Measurements from ENCODE around the gene C3orf20.

Gene C3orf20

DNA sequence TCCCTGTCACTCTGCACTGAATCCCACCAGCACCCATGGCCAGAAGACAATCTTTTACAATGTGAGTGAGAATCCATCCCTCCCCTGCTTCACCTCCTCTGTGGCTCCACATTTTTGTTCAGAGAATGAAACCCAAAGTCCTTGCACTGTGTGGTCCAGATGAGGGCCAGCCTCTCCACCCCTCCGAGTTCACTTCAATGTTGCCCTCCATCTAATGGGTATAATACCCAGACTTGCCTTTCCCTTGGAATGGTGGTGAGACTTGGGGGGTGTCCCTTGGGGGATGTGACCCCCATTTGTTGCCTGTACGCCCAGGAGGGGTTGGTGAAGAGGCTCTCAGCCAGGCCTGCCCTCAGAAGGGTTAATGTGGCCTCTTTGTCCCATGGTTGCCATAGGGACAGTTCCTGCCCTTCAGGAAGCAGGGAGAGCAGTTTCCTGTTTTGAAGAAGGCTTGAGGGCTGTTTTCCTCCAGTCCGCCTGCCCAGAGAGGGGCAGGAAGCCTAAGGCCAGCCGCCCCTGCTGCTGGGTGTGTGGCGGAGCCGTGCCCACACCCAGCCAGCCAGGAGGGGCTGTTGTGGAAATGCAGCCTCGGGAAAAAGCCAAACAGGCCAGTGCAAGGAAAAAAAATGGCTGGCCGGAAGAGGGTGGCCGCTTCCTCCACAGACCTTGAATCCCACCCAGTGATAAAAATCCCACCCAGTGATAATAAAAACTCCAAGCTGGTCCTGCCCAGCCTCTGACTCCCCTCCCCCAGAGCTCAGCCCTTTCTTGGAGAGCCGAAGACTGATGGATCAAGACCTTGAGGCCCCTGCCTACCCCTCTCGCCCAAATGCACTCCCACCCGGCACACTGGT is 129.3 kb downstream of the C3orf20 start:
- TF ChIP-seq ARNTL (CRISPR knock-in tag; IDR thresholded peaks at IDR 0.05; ENCODE audit: borderline replicate concordance, low read depth) (no peak), ISL1 (CRISPR knock-in tag; IDR thresholded peaks at IDR 0.05) (no peak), BACH2 (CRISPR knock-in tag; IDR thresholded peaks at IDR 0.05; ENCODE audit: borderline replicate concordance) (no peak), ZNF8 (CRISPR knock-in tag; IDR thresholded peaks at IDR 0.05) (no peak), ZNF565 (CRISPR knock-in tag; conservative IDR thresholded peaks at IDR 0.05; ENCODE audit: low read depth) (no peak), ESRRG (CRISPR knock-in tag; IDR thresholded peaks at IDR 0.05) (no peak), ZC3H10 (CRISPR knock-in tag; IDR thresholded peaks at IDR 0.05) (no peak), SNAI2 (CRISPR knock-in tag; IDR thresholded peaks at IDR 0.05) (no peak), TOX (CRISPR knock-in tag; IDR thresholded peaks at IDR 0.05; ENCODE audit: borderline replicate concordance) (no peak)
- TF ChIP-seq, protein P1, sequence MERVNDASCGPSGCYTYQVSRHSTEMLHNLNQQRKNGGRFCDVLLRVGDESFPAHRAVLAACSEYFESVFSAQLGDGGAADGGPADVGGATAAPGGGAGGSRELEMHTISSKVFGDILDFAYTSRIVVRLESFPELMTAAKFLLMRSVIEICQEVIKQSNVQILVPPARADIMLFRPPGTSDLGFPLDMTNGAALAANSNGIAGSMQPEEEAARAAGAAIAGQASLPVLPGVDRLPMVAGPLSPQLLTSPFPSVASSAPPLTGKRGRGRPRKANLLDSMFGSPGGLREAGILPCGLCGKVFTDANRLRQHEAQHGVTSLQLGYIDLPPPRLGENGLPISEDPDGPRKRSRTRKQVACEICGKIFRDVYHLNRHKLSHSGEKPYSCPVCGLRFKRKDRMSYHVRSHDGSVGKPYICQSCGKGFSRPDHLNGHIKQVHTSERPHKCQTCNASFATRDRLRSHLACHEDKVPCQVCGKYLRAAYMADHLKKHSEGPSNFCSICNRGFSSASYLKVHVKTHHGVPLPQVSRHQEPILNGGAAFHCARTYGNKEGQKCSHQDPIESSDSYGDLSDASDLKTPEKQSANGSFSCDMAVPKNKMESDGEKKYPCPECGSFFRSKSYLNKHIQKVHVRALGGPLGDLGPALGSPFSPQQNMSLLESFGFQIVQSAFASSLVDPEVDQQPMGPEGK (CRISPR knock-in tag; IDR thresholded peaks at IDR 0.05; ENCODE audit: borderline replicate concordance) = no peak
- TF ChIP-seq, protein P2, sequence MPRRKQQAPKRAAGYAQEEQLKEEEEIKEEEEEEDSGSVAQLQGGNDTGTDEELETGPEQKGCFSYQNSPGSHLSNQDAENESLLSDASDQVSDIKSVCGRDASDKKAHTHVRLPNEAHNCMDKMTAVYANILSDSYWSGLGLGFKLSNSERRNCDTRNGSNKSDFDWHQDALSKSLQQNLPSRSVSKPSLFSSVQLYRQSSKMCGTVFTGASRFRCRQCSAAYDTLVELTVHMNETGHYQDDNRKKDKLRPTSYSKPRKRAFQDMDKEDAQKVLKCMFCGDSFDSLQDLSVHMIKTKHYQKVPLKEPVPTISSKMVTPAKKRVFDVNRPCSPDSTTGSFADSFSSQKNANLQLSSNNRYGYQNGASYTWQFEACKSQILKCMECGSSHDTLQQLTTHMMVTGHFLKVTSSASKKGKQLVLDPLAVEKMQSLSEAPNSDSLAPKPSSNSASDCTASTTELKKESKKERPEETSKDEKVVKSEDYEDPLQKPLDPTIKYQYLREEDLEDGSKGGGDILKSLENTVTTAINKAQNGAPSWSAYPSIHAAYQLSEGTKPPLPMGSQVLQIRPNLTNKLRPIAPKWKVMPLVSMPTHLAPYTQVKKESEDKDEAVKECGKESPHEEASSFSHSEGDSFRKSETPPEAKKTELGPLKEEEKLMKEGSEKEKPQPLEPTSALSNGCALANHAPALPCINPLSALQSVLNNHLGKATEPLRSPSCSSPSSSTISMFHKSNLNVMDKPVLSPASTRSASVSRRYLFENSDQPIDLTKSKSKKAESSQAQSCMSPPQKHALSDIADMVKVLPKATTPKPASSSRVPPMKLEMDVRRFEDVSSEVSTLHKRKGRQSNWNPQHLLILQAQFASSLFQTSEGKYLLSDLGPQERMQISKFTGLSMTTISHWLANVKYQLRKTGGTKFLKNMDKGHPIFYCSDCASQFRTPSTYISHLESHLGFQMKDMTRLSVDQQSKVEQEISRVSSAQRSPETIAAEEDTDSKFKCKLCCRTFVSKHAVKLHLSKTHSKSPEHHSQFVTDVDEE (CRISPR knock-in tag; IDR thresholded peaks at IDR 0.05) = no peak

DNA sequence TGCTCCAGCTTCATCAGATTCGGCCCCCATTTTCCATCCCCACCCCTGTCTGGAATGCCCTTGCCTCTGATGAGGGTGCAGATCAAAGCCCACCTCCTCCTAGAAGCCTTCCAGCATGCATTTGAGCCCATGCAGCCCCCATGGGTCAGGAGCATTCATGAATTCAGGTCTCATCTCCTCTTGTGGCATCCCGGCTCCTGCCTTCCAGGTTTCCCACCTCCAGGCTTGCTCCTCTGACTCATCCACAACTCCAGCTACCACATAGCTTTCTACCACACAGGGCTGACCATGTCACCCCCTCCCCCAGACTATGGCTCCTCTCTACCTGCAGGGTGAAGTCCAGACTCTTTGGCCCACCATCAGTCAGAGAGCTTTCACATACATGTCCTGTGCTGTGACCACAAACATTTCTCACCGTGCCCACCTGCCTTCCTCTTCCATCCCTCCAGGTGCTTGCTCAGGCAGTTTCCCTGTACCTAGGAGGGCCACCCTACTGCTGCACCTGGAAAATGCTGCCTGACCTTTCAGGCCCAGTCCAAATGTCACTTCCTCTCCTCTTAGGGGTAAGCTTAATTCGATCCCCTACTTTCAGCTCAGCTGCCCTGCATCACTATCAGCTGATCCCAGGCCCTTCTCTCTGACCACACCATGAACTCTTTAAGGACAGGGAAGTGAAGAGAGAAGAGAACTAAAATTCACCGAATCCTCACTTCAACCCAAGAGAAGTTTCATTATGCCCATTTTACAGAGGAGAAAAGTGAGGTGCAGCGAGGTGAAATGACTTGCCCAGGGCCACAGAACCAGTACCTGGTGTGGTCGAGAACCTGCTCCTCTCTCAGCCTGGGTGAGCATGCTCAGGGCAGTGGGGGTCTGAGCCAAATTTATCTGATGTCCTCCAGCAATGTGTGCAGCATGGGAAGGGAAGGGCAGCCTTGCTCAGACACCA is 130.2 kb downstream of the C3orf20 start:
- no peak for TF ChIP-seq RARB (CRISPR knock-in tag; IDR thresholded peaks at IDR 0.05)
- TF ChIP-seq ZNF8 (CRISPR knock-in tag; IDR thresholded peaks at IDR 0.05) = no peak
- TF ChIP-seq, protein P3, sequence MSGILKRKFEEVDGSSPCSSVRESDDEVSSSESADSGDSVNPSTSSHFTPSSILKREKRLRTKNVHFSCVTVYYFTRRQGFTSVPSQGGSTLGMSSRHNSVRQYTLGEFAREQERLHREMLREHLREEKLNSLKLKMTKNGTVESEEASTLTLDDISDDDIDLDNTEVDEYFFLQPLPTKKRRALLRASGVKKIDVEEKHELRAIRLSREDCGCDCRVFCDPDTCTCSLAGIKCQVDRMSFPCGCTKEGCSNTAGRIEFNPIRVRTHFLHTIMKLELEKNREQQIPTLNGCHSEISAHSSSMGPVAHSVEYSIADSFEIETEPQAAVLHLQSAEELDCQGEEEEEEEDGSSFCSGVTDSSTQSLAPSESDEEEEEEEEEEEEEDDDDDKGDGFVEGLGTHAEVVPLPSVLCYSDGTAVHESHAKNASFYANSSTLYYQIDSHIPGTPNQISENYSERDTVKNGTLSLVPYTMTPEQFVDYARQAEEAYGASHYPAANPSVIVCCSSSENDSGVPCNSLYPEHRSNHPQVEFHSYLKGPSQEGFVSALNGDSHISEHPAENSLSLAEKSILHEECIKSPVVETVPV (CRISPR knock-in tag; IDR thresholded peaks at IDR 0.05) = no peak
- no peak for TF ChIP-seq CSDC2 (CRISPR knock-in tag; IDR thresholded peaks at IDR 0.05)
- TF ChIP-seq OSR1 (CRISPR knock-in tag; IDR thresholded peaks at IDR 0.05) = no peak
- TF ChIP-seq TCF4 (CRISPR knock-in tag; IDR thresholded peaks at IDR 0.05; ENCODE audit: borderline replicate concordance) = no peak
- TF ChIP-seq ZFP3 (CRISPR knock-in tag; IDR thresholded peaks at IDR 0.05) = no peak
- no peak for TF ChIP-seq PPARA (CRISPR knock-in tag; IDR thresholded peaks at IDR 0.05; ENCODE audit: borderline replicate concordance)
- TF ChIP-seq ZC3H10 (CRISPR knock-in tag; IDR thresholded peaks at IDR 0.05) = no peak
- TF ChIP-seq ZFP30 (CRISPR knock-in tag; IDR thresholded peaks at IDR 0.05) = no peak
- ATAC-seq = no peak

More for the DNA sequence above, 129.3 kb downstream of the C3orf20 start:
- ATAC-seq = no peak

DNA sequence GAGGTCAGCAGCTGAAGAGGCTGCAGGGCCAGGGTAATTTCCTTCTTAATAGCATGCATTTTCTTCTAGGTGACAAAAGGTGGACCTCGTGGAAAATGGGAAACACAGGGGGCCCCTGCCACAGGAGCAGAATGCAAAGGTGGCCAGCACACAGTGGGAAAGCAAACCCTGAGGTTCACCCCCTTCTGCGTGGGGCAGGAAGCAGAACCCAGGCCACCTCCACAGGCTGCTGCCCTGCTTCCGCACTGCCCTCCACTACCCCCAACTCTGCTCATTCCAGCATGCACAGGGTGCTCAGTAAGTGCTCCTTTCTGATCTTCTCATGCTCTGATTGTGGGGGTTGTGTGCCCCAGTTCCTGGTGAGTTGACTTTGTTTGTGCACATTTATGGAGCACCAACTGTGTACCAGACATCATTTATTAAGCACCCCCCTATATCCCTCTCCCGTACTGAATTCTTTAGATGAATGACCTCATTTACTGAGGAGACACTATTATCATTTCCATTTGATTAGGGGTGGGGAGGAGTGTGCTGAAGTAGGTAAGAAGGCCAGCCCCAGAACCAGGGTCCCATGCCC is 131.1 kb downstream of the C3orf20 start:
- ATAC-seq = no peak
- TF ChIP-seq PPARA (CRISPR knock-in tag; IDR thresholded peaks at IDR 0.05; ENCODE audit: borderline replicate concordance) (no peak), RARB (CRISPR knock-in tag; IDR thresholded peaks at IDR 0.05) (no peak)

DNA sequence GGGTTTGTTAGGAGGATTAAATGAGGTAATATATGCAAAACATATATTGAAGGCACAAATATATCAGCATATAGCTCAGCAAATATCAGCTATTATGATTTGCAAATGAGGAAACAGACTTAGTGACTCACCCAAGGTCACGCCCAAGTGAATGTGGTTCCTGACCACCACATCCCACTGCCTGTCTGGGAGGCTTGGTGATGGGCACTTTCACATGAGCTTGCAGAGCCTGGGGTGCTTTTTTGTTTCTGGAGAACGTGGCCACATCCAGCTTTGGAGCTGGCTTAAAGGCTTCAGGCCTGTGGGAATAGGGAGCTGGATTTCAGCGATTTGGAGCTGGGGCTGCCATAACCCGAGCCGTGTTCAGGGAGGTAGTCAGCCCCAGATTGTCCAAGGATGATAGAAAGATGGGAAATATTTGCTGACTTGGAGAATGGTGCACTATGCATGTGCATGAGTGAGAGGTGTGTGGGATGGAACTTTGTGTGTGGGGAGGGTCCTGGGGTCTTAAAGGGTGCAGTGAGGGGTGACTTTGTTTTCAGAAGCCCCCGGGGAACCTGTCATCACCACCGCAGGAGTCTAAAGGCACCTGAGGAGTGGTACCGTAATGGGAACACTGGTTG is 131.8 kb downstream of the C3orf20 start:
- no peak for ATAC-seq
- TF ChIP-seq SNAI2 (CRISPR knock-in tag; IDR thresholded peaks at IDR 0.05) = no peak
- TF ChIP-seq, protein P3 (CRISPR knock-in tag; IDR thresholded peaks at IDR 0.05) = no peak
- TF ChIP-seq, protein P2 (CRISPR knock-in tag; IDR thresholded peaks at IDR 0.05) = no peak
- no peak for TF ChIP-seq ZNF70 (CRISPR knock-in tag; IDR thresholded peaks at IDR 0.05)
- TF ChIP-seq OSR1 (CRISPR knock-in tag; IDR thresholded peaks at IDR 0.05) = no peak
- no peak for TF ChIP-seq TOX (CRISPR knock-in tag; IDR thresholded peaks at IDR 0.05; ENCODE audit: borderline replicate concordance)
- no peak for TF ChIP-seq GLIS3 (CRISPR knock-in tag; IDR thresholded peaks at IDR 0.05)
- TF ChIP-seq ZC3H10 (CRISPR knock-in tag; IDR thresholded peaks at IDR 0.05) = no peak
- TF ChIP-seq ZFP3 (CRISPR knock-in tag; IDR thresholded peaks at IDR 0.05) = no peak
